WTC11 (cell line): ENCODE data around the gene AUH. TPM values are rescaled to one million over a fixed set of nuclear protein-coding genes. Genes with fewer than 3 reads are reported as not detected.

Source experiments
- ATAC-seq: fragments of 200-7000 bp; cut with Tn5 transposase; 2 replicates; pipeline ENCODE4 v1.10.0; 2021; ENCODE audit warnings: mild to moderate bottlenecking, moderate library complexity
- CTCF ChIA-PET: fragments of 300-600 bp; sonication (Branson Sonifier 250); formaldehyde crosslinking; loops from one replicate; lab custom pipeline; 2021; ENCODE audit warnings: antibody characterized with exemption; lab: Charles Lee
- POLR2A ChIA-PET: fragments of 350-600 bp; sonication (Branson Sonifier 250); formaldehyde crosslinking; loops from one replicate; lab custom pipeline; 2021; ENCODE audit warnings: antibody characterized with exemption; lab: Charles Lee
- DNase-seq: peaks from one replicate; pipeline ENCODE4 v3.0.0; 2021; ENCODE audit warnings: low spot score
- H3K27ac Mint-ChIP-seq: 2 replicates; pipeline ENCODE4 v1.8.0; 2021; ENCODE audit warnings: mixed read lengths
- H3K27me3 Mint-ChIP-seq: 2 replicates; pipeline ENCODE4 v1.8.0; 2021; ENCODE audit warnings: low read depth, mild to moderate bottlenecking, moderate library complexity, mixed read lengths
- H3K36me3 Mint-ChIP-seq: 2 replicates; pipeline ENCODE4 v1.8.0; 2021; ENCODE audit warnings: mixed read lengths
- H3K4me1 Mint-ChIP-seq: 2 replicates; pipeline ENCODE4 v1.8.0; 2022; ENCODE audit warnings: mixed read lengths
- H3K4me3 Mint-ChIP-seq: 2 replicates; pipeline ENCODE4 v1.8.0; 2021; ENCODE audit warnings: mild to moderate bottlenecking, moderate library complexity, mixed read lengths
- H3K9me3 Mint-ChIP-seq: 2 replicates; pipeline ENCODE4 v1.8.0; 2021; ENCODE audit warnings: mixed read lengths
- AFF4 ChIP-seq: sonication (generic); formaldehyde crosslinking; IDR thresholded peaks from 2 replicates; pipeline ENCODE4 v1.8.1; 2023; ENCODE audit warnings: mild to moderate bottlenecking, missing genetic modification reagents, borderline replicate concordance
- AR ChIP-seq: fragments of 250-450 bp; sonication (Bioruptor Pico); IDR thresholded peaks from 2 replicates; pipeline ENCODE4 v1.9.0; 2021; ENCODE audit warnings: mild to moderate bottlenecking
- ATF2 ChIP-seq: sonication (generic); formaldehyde crosslinking; IDR thresholded peaks from 2 replicates; pipeline ENCODE4 v1.8.1; 2022; ENCODE audit warnings: low read depth, missing genetic modification reagents, borderline replicate concordance
- CREB1 ChIP-seq: sonication (generic); formaldehyde crosslinking; IDR thresholded peaks from 2 replicates; pipeline ENCODE4 v1.8.0; 2023; ENCODE audit warnings: mild to moderate bottlenecking, missing genetic modification reagents
- CTCF ChIP-seq: fragments of 200-600 bp; IDR thresholded peaks from 2 replicates; pipeline ENCODE4 v1.8.0; 2022; ENCODE audit warnings: antibody characterized with exemption
- ERG ChIP-seq: fragments of 250-450 bp; sonication (Bioruptor Pico); IDR thresholded peaks from 2 replicates; pipeline ENCODE4 v1.8.0; 2021; ENCODE audit warnings: mild to moderate bottlenecking
- ETV6 ChIP-seq: sonication (generic); formaldehyde crosslinking; IDR thresholded peaks from 2 replicates; pipeline ENCODE4 v1.8.1; 2022; ENCODE audit warnings: mild to moderate bottlenecking, missing genetic modification reagents
- FOXJ3 ChIP-seq: sonication (generic); formaldehyde crosslinking; IDR thresholded peaks from 2 replicates; pipeline ENCODE4 v1.9.0; 2021; ENCODE audit warnings: missing genetic modification reagents, mild to moderate bottlenecking, borderline replicate concordance
- GRHL2 ChIP-seq: fragments of 250-450 bp; sonication (Bioruptor Pico); IDR thresholded peaks from 2 replicates; pipeline ENCODE4 v1.8.0; 2022; ENCODE audit warnings: mild to moderate bottlenecking, moderate library complexity; ENCODE audit not compliant: insufficient replicate concordance, severe bottlenecking
- HMGA2 ChIP-seq: fragments of 250-450 bp; sonication (Bioruptor Pico); IDR thresholded peaks from 2 replicates; pipeline ENCODE4 v1.4.0; 2021; ENCODE audit warnings: mild to moderate bottlenecking, moderate library complexity
- IRF2 ChIP-seq: sonication (generic); formaldehyde crosslinking; IDR thresholded peaks from 2 replicates; pipeline ENCODE4 v1.8.0; 2022; ENCODE audit warnings: low read depth, missing genetic modification reagents, borderline replicate concordance
- JAZF1 ChIP-seq: fragments of 250-450 bp; sonication (Bioruptor Pico); IDR thresholded peaks from 2 replicates; pipeline ENCODE4 v1.9.0; 2021; ENCODE audit warnings: moderate library complexity, mild to moderate bottlenecking, inconsistent platforms
- JUN ChIP-seq: sonication (generic); formaldehyde crosslinking; IDR thresholded peaks from 2 replicates; pipeline ENCODE4 v1.8.0; 2023; ENCODE audit warnings: mild to moderate bottlenecking, missing genetic modification reagents
- MAX ChIP-seq: sonication (generic); formaldehyde crosslinking; IDR thresholded peaks from 2 replicates; pipeline ENCODE4 v1.8.0; 2022; ENCODE audit warnings: mild to moderate bottlenecking, missing genetic modification reagents
- MLX ChIP-seq: sonication (generic); formaldehyde crosslinking; IDR thresholded peaks from 2 replicates; pipeline ENCODE4 v1.8.1; 2023; ENCODE audit warnings: mild to moderate bottlenecking, missing genetic modification reagents, moderate library complexity
- MXD4 ChIP-seq: fragments of 250-450 bp; sonication (Bioruptor Pico); IDR thresholded peaks from 2 replicates; pipeline ENCODE4 v1.8.0; 2021; ENCODE audit warnings: mild to moderate bottlenecking, moderate library complexity, borderline replicate concordance
- NR2C2 ChIP-seq: sonication (generic); formaldehyde crosslinking; IDR thresholded peaks from 2 replicates; pipeline ENCODE4 v1.8.0; 2022; ENCODE audit warnings: mild to moderate bottlenecking, missing genetic modification reagents
- RORB ChIP-seq: fragments of 250-450 bp; sonication (Bioruptor Pico); IDR thresholded peaks from 2 replicates; pipeline ENCODE4 v1.9.0; 2021; ENCODE audit warnings: mild to moderate bottlenecking
- SMAD4 ChIP-seq: sonication (generic); formaldehyde crosslinking; IDR thresholded peaks from 2 replicates; pipeline ENCODE4 v1.8.0; 2022; ENCODE audit warnings: mild to moderate bottlenecking, missing genetic modification reagents
- ZBTB43 ChIP-seq: sonication (generic); formaldehyde crosslinking; IDR thresholded peaks from 2 replicates; pipeline ENCODE4 v1.8.1; 2023; ENCODE audit warnings: mild to moderate bottlenecking, missing genetic modification reagents
- ZNF219 ChIP-seq: sonication (generic); formaldehyde crosslinking; IDR thresholded peaks from 2 replicates; pipeline ENCODE4 v1.8.0; 2023; ENCODE audit warnings: missing genetic modification reagents, mild to moderate bottlenecking, borderline replicate concordance
- ZNF232 ChIP-seq: sonication (generic); formaldehyde crosslinking; IDR thresholded peaks from 2 replicates; pipeline ENCODE4 v1.8.0; 2022; ENCODE audit warnings: mild to moderate bottlenecking, missing genetic modification reagents
- ZNF317 ChIP-seq: sonication (generic); formaldehyde crosslinking; IDR thresholded peaks from 2 replicates; pipeline ENCODE4 v1.8.1; 2023; ENCODE audit warnings: low read depth, mild to moderate bottlenecking, moderate library complexity, missing genetic modification reagents, borderline replicate concordance
- ZNF423 ChIP-seq: fragments of 250-450 bp; sonication (Bioruptor Pico); IDR thresholded peaks from 2 replicates; pipeline ENCODE4 v2.1.2; 2022; ENCODE audit warnings: mild to moderate bottlenecking, moderate library complexity
- total RNA-seq: library from RNA; stranded (reverse); gene quantifications from 3 replicates; pipeline ENCODE4 v1.2.3, GENCODE V29; 2021

The AUH gene
- total RNA-seq, 1 experiment from 2014 or later: 30.4 TPM

- Mint-ChIP-seq H3K4me3 (no peak overlapping the region), H3K27me3 (no peaks in the 10 kb centered on the region)
- TF ChIP-seq NR2C2 (CRISPR knock-in tag) (no peak), MXD4 (CRISPR knock-in tag) (no peak), ZNF317 (CRISPR knock-in tag) (no peak), ZNF219 (no peak), ETV6 (CRISPR knock-in tag) (no peak), MLX (no peak), HMGA2 (no peak), CTCF (no peak), ERG (CRISPR knock-in tag) (no peak), JAZF1 (CRISPR knock-in tag) (no peak), IRF2 (CRISPR knock-in tag) (no peak), FOXJ3 (no peak), AR (CRISPR knock-in tag) (no peak), CREB1 (CRISPR knock-in tag) (no peak), ZNF232 (CRISPR knock-in tag) (no peak), RORB (CRISPR knock-in tag) (no peak), ZNF423 (CRISPR knock-in tag) (no peak), ATF2 (no peak), JUN (CRISPR knock-in tag) (no peak)
- TF ChIP-seq, all 79 proteins: peak for 0
- DNase-seq (no peak), ATAC-seq (no peak)
- no peak overlapping the region for H3K27ac Mint-ChIP-seq
- ChIA-PET CTCF (interaction anchor here (0.6 kb wide), 1 partner anchor 428 kb away, joined by 3 read pairs; no protein-coding TSS in a partner anchor), POLR2A (no interaction called here)
- H3K36me3 Mint-ChIP-seq: peaks cover 5% of the 10 kb centered on the region
- no peaks in the 10 kb centered on the region for H3K4me1 Mint-ChIP-seq
- H3K9me3 Mint-ChIP-seq: 0 out of 2 replicates have a peak, but pooled peaks cover 4% of the 10 kb centered on the region
These were observed 102.6 kb downstream of the AUH start for GRCh38 chr9:91259162-91259561.

- no peak overlapping the region for H3K4me3 Mint-ChIP-seq
- POLR2A ChIA-PET: no interaction called here
- H3K4me1 Mint-ChIP-seq: no peaks in the 10 kb centered on the region
- CTCF ChIA-PET: no interaction called here
- no peaks in the 10 kb centered on the region for H3K36me3 Mint-ChIP-seq
- DNase-seq (no peak), ATAC-seq (no peak)
- no peaks in the 10 kb centered on the region for H3K27me3 Mint-ChIP-seq
- no peaks in the 10 kb centered on the region for H3K9me3 Mint-ChIP-seq
- H3K27ac Mint-ChIP-seq: no peak overlapping the region
- no peak for TF ChIP-seq SMAD4 (CRISPR knock-in tag)
- no peak for TF ChIP-seq JAZF1 (CRISPR knock-in tag)
- no peak for TF ChIP-seq AFF4 (CRISPR knock-in tag)
- TF ChIP-seq ZBTB43 (CRISPR knock-in tag): no peak
- TF ChIP-seq MAX (CRISPR knock-in tag): no peak
- no peak for TF ChIP-seq GRHL2 (CRISPR knock-in tag)
These were observed 103.3 kb downstream of the AUH start for GRCh38 chr9:91258451-91258850.
